DND-41 (cell line): ENCODE data around the gene RERG.

Experiments used
- ATAC-seq: fragments of 200-7000 bp; cut with Tn5 transposase; 3 replicates; pipeline ENCODE4 v1.9.1; 2021; ENCODE audit warnings: low read depth; ENCODE audit not compliant: insufficient read depth
- DNase-seq: peaks from one replicate; pipeline ENCODE4 v3.0.0-alpha.2; 2020
- H2AFZ ChIP-seq: 2 replicates; pipeline ENCODE4 v1.6.0; 2012; ENCODE audit warnings: low read depth, low read length
- H3K27ac ChIP-seq: 2 replicates; pipeline ENCODE4 v1.5.1; 2012; ENCODE audit warnings: low read length, inconsistent platforms
- H3K27me3 ChIP-seq: fragments of 200-600 bp; sonication (generic); 2 replicates; pipeline ENCODE4 v1.6.0; 2012; ENCODE audit warnings: low read length, mild to moderate bottlenecking, inconsistent platforms; ENCODE audit not compliant: insufficient read depth, poor library complexity
- H3K36me3 ChIP-seq: 2 replicates; pipeline ENCODE4 v1.5.1; 2012; ENCODE audit warnings: low read length, inconsistent platforms; ENCODE audit not compliant: insufficient read depth
- H3K4me1 ChIP-seq: 2 replicates; pipeline ENCODE4 v1.5.1; 2012; ENCODE audit warnings: mild to moderate bottlenecking, low read length; ENCODE audit not compliant: insufficient read depth
- H3K4me2 ChIP-seq: 2 replicates; pipeline ENCODE4 v1.6.0; 2012; ENCODE audit warnings: mild to moderate bottlenecking, moderate library complexity, low read length, inconsistent platforms; ENCODE audit not compliant: insufficient read depth
- H3K4me3 ChIP-seq, 2 experiments: fragments of 200-600 bp in 1 of 2; shearing (Covaris generic) in 1 of 2; 2 replicates each; pipeline ENCODE4 v1.5.1; 2012 to 2016; ENCODE audit warnings: inconsistent platforms in 2 of 2, low read length in 2 of 2, mild to moderate bottlenecking in 2 of 2, low read depth in 1 of 2, moderate library complexity in 1 of 2
- H3K79me2 ChIP-seq: 2 replicates; pipeline ENCODE4 v1.6.0; 2012; ENCODE audit warnings: low read length, inconsistent platforms; ENCODE audit not compliant: insufficient read depth
- H3K9ac ChIP-seq: 2 replicates; pipeline ENCODE4 v1.6.0; 2012; ENCODE audit warnings: low read depth, mild to moderate bottlenecking, inconsistent platforms, low read length, moderate library complexity
- H3K9me3 ChIP-seq: 2 replicates; pipeline ENCODE4 v1.5.1; 2012; ENCODE audit warnings: low read length, moderate library complexity, mild to moderate bottlenecking, inconsistent platforms; ENCODE audit not compliant: insufficient read depth, severe bottlenecking
- H4K20me1 ChIP-seq: 2 replicates; pipeline ENCODE4 v1.6.0; 2012; ENCODE audit warnings: low read length; ENCODE audit not compliant: insufficient read depth
- CTCF ChIP-seq: IDR thresholded peaks from 2 replicates; pipeline ENCODE4 v1.5.1; 2012; ENCODE audit warnings: borderline replicate concordance, low read length, moderate library complexity, mild to moderate bottlenecking; ENCODE audit not compliant: poor library complexity, severe bottlenecking; ENCODE audit errors: extremely low read depth
- EZH2 ChIP-seq: IDR thresholded peaks from 3 replicates; pipeline ENCODE4 v1.6.1; 2012; ENCODE audit warnings: borderline replicate concordance, low read depth, mild to moderate bottlenecking, moderate library complexity, low read length, inconsistent platforms; ENCODE audit not compliant: severe bottlenecking

Gene RERG

GRCh38 chr12:15244926-15245325 is 23.7 kb upstream of the RERG start:
- Histone ChIP-seq H3K27ac (no peak overlapping the region), H3K4me2 (no peak overlapping the region), H4K20me1 (no peaks in the 10 kb centered on the region), H3K27me3 (peaks cover 3% of the 10 kb centered on the region), H3K79me2 (no peaks in the 10 kb centered on the region), H2AFZ (no peak overlapping the region), H3K4me3 (no peak overlapping the region), H3K9ac (no peak overlapping the region), H3K4me1 (no peaks in the 10 kb centered on the region), H3K36me3 (no peaks in the 10 kb centered on the region), H3K9me3 (peaks cover 6% of the 10 kb centered on the region)
- DNase-seq (no peak), ATAC-seq (no peak)
- TF ChIP-seq EZH2: no peak
- TF ChIP-seq CTCF: no peak

DNA sequence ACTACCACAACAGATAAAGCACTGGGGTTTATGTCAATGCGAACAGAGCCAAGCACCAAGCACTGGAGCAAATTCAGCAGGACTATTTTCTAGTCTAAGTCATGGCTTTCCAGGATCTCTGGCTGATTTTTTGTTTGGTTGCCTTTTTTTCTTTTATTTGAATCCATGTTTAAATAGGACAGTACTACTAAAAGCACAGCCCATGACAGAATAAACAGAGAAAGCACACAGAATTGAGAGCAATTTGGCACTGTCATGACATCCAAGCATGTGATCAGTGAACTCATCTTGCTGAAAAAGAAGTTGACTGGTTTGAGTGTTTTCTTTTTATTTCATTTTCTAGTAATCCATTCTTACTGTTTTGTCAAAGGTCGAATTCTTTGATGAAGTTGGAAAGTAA is 23.1 kb upstream of the RERG start:
- peaks cover 3% of the 10 kb centered on the region for H3K27me3 ChIP-seq
- H3K4me2 ChIP-seq: no peak overlapping the region
- no peak overlapping the region for H3K27ac ChIP-seq
- H3K4me3 ChIP-seq: no peak overlapping the region
- no peaks in the 10 kb centered on the region for H3K4me1 ChIP-seq
- H3K36me3 ChIP-seq: no peaks in the 10 kb centered on the region
- TF ChIP-seq EZH2 (no peak), CTCF (no peak)
- H2AFZ ChIP-seq: no peak overlapping the region
- no peak for ATAC-seq
- H4K20me1 ChIP-seq: no peaks in the 10 kb centered on the region
- no peaks in the 10 kb centered on the region for H3K79me2 ChIP-seq
- H3K9ac ChIP-seq: no peak overlapping the region
- DNase-seq: no peak
- peaks cover 6% of the 10 kb centered on the region for H3K9me3 ChIP-seq

- Histone ChIP-seq H3K9ac (no peak overlapping the region), H3K4me2 (no peak overlapping the region), H2AFZ (no peak overlapping the region), H3K79me2 (no peaks in the 10 kb centered on the region), H4K20me1 (no peaks in the 10 kb centered on the region), H3K4me1 (no peaks in the 10 kb centered on the region), H3K27me3 (peaks cover 3% of the 10 kb centered on the region), H3K4me3 (no peak overlapping the region), H3K9me3 (peaks cover 6% of the 10 kb centered on the region), H3K27ac (no peak overlapping the region), H3K36me3 (no peaks in the 10 kb centered on the region)
- DNase-seq (no peak), ATAC-seq (no peak)
- TF ChIP-seq EZH2: no peak
These were observed 21.9 kb upstream of the RERG start for GRCh38 chr12:15243102-15243501.

GRCh38 chr12:15240898-15241297 is 19.7 kb upstream of the RERG start:
- Histone ChIP-seq H3K9me3 (no peaks in the 10 kb centered on the region), H4K20me1 (no peaks in the 10 kb centered on the region), H3K27ac (no peak overlapping the region), H2AFZ (no peak overlapping the region), H3K4me3 (no peak overlapping the region), H3K4me1 (no peaks in the 10 kb centered on the region), H3K79me2 (no peaks in the 10 kb centered on the region), H3K9ac (no peak overlapping the region), H3K27me3 (peaks cover 5% of the 10 kb centered on the region), H3K36me3 (no peaks in the 10 kb centered on the region), H3K4me2 (no peak overlapping the region)
- DNase-seq (no peak), ATAC-seq (no peak)
- no peak for TF ChIP-seq CTCF
